Measurements from ENCODE around the gene C16orf90. TPM values are rescaled to one million over a fixed set of nuclear protein-coding genes. Genes with fewer than 3 reads are reported as not detected.

Gene C16orf90
- total RNA-seq, 1 donor from 2014 or later, result not detected

DNA sequence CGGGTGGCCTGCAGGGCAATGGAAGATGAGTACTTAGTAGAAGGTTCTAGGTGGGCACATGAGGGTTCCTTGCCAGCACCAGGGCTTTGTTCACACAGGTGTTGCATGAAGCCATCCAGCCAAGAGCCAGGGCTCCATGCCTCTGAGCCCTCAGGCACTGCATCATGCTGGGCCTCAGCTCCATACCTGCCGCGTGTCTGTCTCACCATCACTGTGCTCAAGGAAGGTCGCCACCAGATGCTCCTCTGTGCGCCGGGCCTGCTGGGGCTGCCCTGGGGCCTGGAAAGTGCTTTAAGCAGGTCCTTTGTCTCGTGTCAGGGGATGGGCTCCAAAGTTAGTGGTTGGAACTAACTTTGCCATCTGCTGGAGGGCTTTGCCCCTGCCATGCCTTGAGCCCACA, 25.6 kb downstream of the C16orf90 start:
- H3K36me3 ChIP-seq, result no peaks in the 10 kb centered on the region
- no peaks in the 10 kb centered on the region for H3K27me3 ChIP-seq
- DNase-seq (ENCODE audit: low spot score), result no peak
- H3K79me2 ChIP-seq (ENCODE audit: low read depth), result peaks cover 100% of the 10 kb centered on the region
- H4K20me1 ChIP-seq (ENCODE audit: low read depth), result peaks cover 27% of the 10 kb centered on the region
- H3K4me2 ChIP-seq, result no peak overlapping the region
- H3K27ac ChIP-seq, result no peak overlapping the region
- Mint-ChIP-seq H3K36me3 (peaks cover 25% of the 10 kb centered on the region), H3K27ac (no peak overlapping the region), H3K9me3 (no peaks in the 10 kb centered on the region), H3K27me3 (ENCODE audit: insufficient read depth, low read depth) (peaks cover 4% of the 10 kb centered on the region), H3K4me3 (no peak overlapping the region), H3K4me1 (peaks cover 20% of the 10 kb centered on the region)
- H3K9me3 ChIP-seq (ENCODE audit: low read depth), result no peaks in the 10 kb centered on the region
- TF ChIP-seq EZH2phosphoT487 (IDR thresholded peaks at IDR 0.05), result no peak
- TF ChIP-seq, protein P1, sequence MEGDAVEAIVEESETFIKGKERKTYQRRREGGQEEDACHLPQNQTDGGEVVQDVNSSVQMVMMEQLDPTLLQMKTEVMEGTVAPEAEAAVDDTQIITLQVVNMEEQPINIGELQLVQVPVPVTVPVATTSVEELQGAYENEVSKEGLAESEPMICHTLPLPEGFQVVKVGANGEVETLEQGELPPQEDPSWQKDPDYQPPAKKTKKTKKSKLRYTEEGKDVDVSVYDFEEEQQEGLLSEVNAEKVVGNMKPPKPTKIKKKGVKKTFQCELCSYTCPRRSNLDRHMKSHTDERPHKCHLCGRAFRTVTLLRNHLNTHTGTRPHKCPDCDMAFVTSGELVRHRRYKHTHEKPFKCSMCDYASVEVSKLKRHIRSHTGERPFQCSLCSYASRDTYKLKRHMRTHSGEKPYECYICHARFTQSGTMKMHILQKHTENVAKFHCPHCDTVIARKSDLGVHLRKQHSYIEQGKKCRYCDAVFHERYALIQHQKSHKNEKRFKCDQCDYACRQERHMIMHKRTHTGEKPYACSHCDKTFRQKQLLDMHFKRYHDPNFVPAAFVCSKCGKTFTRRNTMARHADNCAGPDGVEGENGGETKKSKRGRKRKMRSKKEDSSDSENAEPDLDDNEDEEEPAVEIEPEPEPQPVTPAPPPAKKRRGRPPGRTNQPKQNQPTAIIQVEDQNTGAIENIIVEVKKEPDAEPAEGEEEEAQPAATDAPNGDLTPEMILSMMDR (IDR thresholded peaks at IDR 0.05), result no peak
- no peak for TF ChIP-seq EZH2 (IDR thresholded peaks at IDR 0.05)
- peaks cover 5% of the 10 kb centered on the region for H3F3A ChIP-seq (ENCODE audit: low read depth)
- no peak overlapping the region for H3K4me3 ChIP-seq
- no peak overlapping the region for H3K9ac ChIP-seq
- peaks cover 12% of the 10 kb centered on the region for H3K4me1 ChIP-seq
- no peak overlapping the region for H2AFZ ChIP-seq (replicated peaks)

DNA sequence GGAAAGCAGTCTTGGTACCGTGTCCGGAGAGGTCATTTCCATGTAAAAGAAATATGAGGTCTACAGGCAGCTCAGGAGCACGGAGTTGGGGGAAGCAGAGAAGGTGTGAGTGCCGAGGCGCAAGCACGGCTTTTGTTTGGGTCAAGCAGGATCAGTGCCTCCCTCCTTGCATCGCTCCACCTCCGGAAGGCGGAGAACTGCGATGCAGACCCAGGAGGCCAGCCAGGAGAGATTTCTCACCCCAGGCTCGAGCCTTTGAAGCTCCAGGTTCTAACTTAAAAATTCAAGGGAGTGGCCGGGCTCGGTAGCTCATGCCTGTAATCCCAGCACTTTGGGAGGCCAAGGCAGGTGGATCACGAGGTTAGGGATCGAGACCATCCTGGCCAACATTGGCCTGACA, 26.8 kb downstream of the C16orf90 start:
- no peak overlapping the region for H3K4me3 Mint-ChIP-seq

DNA sequence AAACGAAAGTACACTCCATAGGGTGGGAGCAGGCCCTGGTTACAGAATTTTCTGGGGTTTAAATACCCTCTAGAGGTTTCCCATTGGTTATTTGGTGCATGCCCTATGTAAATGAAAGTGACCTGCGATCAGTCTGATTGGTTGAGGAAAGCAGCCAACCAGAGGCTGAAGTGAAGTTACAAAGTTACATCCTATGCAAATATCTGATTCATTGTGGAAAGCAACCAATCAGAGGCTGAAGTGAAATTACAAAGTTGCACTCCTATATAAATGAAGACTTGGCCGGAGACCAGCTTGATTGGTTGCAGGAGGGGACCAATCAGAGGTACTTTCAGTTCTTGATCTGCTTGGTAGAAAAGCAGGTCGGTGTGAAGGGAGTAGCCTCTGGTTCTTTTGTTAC, 27.4 kb downstream of the C16orf90 start:
- Histone ChIP-seq H3K9ac (no peak overlapping the region), H3K4me1 (peaks cover 12% of the 10 kb centered on the region), H3K36me3 (no peaks in the 10 kb centered on the region), H3K27me3 (no peaks in the 10 kb centered on the region), H2AFZ (replicated peaks) (no peak overlapping the region), H3K4me3 (no peak overlapping the region), H3F3A (ENCODE audit: low read depth) (peaks cover 5% of the 10 kb centered on the region), H3K27ac (peak overlapping the region; percentile 80), H3K4me2 (peak overlapping the region; percentile 61), H4K20me1 (ENCODE audit: low read depth) (peaks cover 13% of the 10 kb centered on the region), H3K79me2 (ENCODE audit: low read depth) (peaks cover 100% of the 10 kb centered on the region), H3K9me3 (ENCODE audit: low read depth) (no peaks in the 10 kb centered on the region)
- TF ChIP-seq EZH2phosphoT487 (IDR thresholded peaks at IDR 0.05) (no peak), EZH2 (IDR thresholded peaks at IDR 0.05) (no peak)
- TF ChIP-seq, protein P1 (IDR thresholded peaks at IDR 0.05), result no peak
- peaks cover 24% of the 10 kb centered on the region for H3K36me3 Mint-ChIP-seq
- H3K27ac Mint-ChIP-seq, result peak overlapping the region; percentile 72
- peak overlapping the region; percentile 18 for H3K4me3 Mint-ChIP-seq
- DNase-seq (ENCODE audit: low spot score), result no peak
- peaks cover 2% of the 10 kb centered on the region for H3K9me3 Mint-ChIP-seq
- H3K4me1 Mint-ChIP-seq, result peaks cover 22% of the 10 kb centered on the region
- H3K27me3 Mint-ChIP-seq (ENCODE audit: insufficient read depth, low read depth), result peaks cover 4% of the 10 kb centered on the region

More for the DNA sequence above, 26.8 kb downstream of the C16orf90 start:
- H3K79me2 ChIP-seq (ENCODE audit: low read depth), result peaks cover 100% of the 10 kb centered on the region
- H3K27ac ChIP-seq, result peak overlapping the region; percentile 80
- TF ChIP-seq, protein P1 (IDR thresholded peaks at IDR 0.05), result no peak
- TF ChIP-seq EZH2phosphoT487 (IDR thresholded peaks at IDR 0.05), result no peak
- no peak for TF ChIP-seq EZH2 (IDR thresholded peaks at IDR 0.05)
- H2AFZ ChIP-seq (replicated peaks), result no peak overlapping the region
- H3K9me3 ChIP-seq (ENCODE audit: low read depth), result no peaks in the 10 kb centered on the region
- peaks cover 12% of the 10 kb centered on the region for H3K4me1 ChIP-seq
- peaks cover 18% of the 10 kb centered on the region for H4K20me1 ChIP-seq (ENCODE audit: low read depth)
- Mint-ChIP-seq H3K4me1 (peaks cover 22% of the 10 kb centered on the region), H3K27me3 (ENCODE audit: insufficient read depth, low read depth) (peaks cover 4% of the 10 kb centered on the region), H3K27ac (peak overlapping the region; percentile 72), H3K36me3 (peaks cover 27% of the 10 kb centered on the region), H3K9me3 (peaks cover 2% of the 10 kb centered on the region)
- no peak overlapping the region for H3K4me3 ChIP-seq
- H3F3A ChIP-seq (ENCODE audit: low read depth), result peaks cover 5% of the 10 kb centered on the region
- no peaks in the 10 kb centered on the region for H3K36me3 ChIP-seq
- no peak for DNase-seq (ENCODE audit: low spot score)
- no peaks in the 10 kb centered on the region for H3K27me3 ChIP-seq
- H3K4me2 ChIP-seq, result peak overlapping the region; percentile 61
- no peak overlapping the region for H3K9ac ChIP-seq

All from neural progenitor cell (in vitro differentiated cells).